Stomach smooth muscle (tissue), 2 donors: Measurements from ENCODE around the gene ADAMTSL1.

Source experiments
- H3K27ac ChIP-seq: one replicate; pipeline ENCODE4 v1.7.0; 2013; ENCODE audit warnings: mild to moderate bottlenecking, low read length, inconsistent platforms
- H3K27me3 ChIP-seq, 2 donors: one replicate each; pipeline ENCODE4 v1.7.0; 2013; ENCODE audit warnings: low read length in 2 of 2; ENCODE audit not compliant: insufficient read depth in 2 of 2, control insufficient read depth in 1 of 2
- H3K36me3 ChIP-seq, 2 donors: one replicate each; pipeline ENCODE4 v1.7.0; 2013; ENCODE audit warnings: low read length in 2 of 2; ENCODE audit not compliant: control insufficient read depth in 2 of 2, insufficient read depth in 2 of 2
- H3K4me1 ChIP-seq: one replicate; pipeline ENCODE4 v1.7.0; 2013; ENCODE audit warnings: low read length; ENCODE audit not compliant: control insufficient read depth, insufficient read depth
- H3K4me3 ChIP-seq, 2 donors: one replicate each; pipeline ENCODE4 v1.7.0; 2013; ENCODE audit warnings: low read length in 2 of 2
- H3K9ac ChIP-seq, 2 donors: one replicate each; pipeline ENCODE4 v1.7.0; 2013; ENCODE audit warnings: low read length in 2 of 2, mild to moderate bottlenecking in 1 of 2
- H3K9me3 ChIP-seq, 2 donors: one replicate each; pipeline ENCODE4 v1.7.0; 2013; ENCODE audit warnings: low read length in 2 of 2; ENCODE audit not compliant: control insufficient read depth in 2 of 2
- donor health status: healthy.
- donor health status: Pancreatic carcinoma.

Gene ADAMTSL1

DNA sequence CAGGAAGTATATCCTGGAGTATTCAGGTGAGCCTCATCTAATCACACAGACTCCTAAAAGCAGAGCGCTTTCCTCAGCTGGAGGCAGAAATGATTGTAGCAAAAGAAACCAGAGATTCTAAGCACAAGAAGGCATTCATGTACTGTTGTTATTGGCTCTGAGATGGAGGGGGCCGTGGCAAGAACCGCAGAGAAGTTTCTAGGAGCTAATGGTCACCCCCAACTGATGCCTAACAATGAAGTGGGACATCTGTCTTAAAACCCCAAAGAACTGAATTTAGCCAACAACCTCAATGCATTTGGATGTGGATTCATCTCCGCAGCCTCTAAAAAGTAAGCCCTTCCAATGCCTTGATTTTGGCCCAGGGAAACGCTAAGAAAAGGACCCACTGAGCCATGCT lies 76.3 kb downstream of the ADAMTSL1 start:
- Histone ChIP-seq H3K9ac (no peak overlapping the region), H3K36me3 (no peaks in the 10 kb centered on the region), H3K9me3 (no peaks in the 10 kb centered on the region), H3K4me3 (no peak overlapping the region), H3K27me3 (no peaks in the 10 kb centered on the region), H3K4me1 (no peaks in the 10 kb centered on the region), H3K27ac (no peak overlapping the region)

GRCh38 chr9:18554244-18554643 lies 80.3 kb downstream of the ADAMTSL1 start:
- no peak overlapping the region for H3K27ac ChIP-seq
- H3K4me3 ChIP-seq = no peak overlapping the region
- no peaks in the 10 kb centered on the region for H3K36me3 ChIP-seq

GRCh38 chr9:18555105-18555883 lies 81.3 kb downstream of the ADAMTSL1 start:
- no peak overlapping the region for H3K27ac ChIP-seq

More at GRCh38 chr9:18554244-18554643, 80.3 kb downstream of the ADAMTSL1 start:
- Histone ChIP-seq H3K9me3 (no peaks in the 10 kb centered on the region), H3K9ac (no peak overlapping the region), H3K4me1 (no peaks in the 10 kb centered on the region), H3K27me3 (no peaks in the 10 kb centered on the region)

GRCh38 chr9:18564018-18564880 lies 90.3 kb downstream of the ADAMTSL1 start:
- H3K27ac ChIP-seq = no peak overlapping the region
- H3K9me3 ChIP-seq = no peaks in the 10 kb centered on the region
- no peaks in the 10 kb centered on the region for H3K4me1 ChIP-seq
- no peaks in the 10 kb centered on the region for H3K36me3 ChIP-seq
- H3K27me3 ChIP-seq = no peaks in the 10 kb centered on the region
- no peak overlapping the region for H3K4me3 ChIP-seq
- no peak overlapping the region for H3K9ac ChIP-seq

More at GRCh38 chr9:18555105-18555883, 81.3 kb downstream of the ADAMTSL1 start:
- no peaks in the 10 kb centered on the region for H3K9me3 ChIP-seq
- H3K4me1 ChIP-seq = no peaks in the 10 kb centered on the region
- no peaks in the 10 kb centered on the region for H3K27me3 ChIP-seq
- H3K4me3 ChIP-seq = no peak overlapping the region
- H3K9ac ChIP-seq = no peak overlapping the region
- H3K36me3 ChIP-seq = no peaks in the 10 kb centered on the region

DNA sequence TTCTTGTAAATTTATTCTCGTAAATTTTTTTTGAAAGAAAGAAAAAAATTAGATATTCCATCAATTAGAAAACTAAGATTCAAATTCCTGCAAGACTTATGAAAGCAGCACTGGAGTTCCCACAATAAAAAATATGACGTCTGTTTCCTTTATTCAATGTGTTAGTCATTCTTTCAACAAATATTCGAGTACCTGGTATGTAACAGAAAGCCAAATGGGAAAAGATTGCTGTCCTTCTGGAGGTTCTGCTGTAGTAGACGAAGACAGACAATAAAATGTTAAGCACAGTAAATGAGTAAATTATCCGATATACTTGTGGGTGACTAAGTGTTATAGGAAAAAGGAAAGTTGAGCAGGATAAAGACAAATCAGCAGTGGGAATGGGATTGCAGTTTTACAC lies 92.2 kb downstream of the ADAMTSL1 start:
- H3K27me3 ChIP-seq = no peaks in the 10 kb centered on the region
- H3K27ac ChIP-seq = no peak overlapping the region
- H3K4me1 ChIP-seq = no peaks in the 10 kb centered on the region
- no peak overlapping the region for H3K9ac ChIP-seq
- no peaks in the 10 kb centered on the region for H3K36me3 ChIP-seq
- no peaks in the 10 kb centered on the region for H3K9me3 ChIP-seq
- no peak overlapping the region for H3K4me3 ChIP-seq

DNA sequence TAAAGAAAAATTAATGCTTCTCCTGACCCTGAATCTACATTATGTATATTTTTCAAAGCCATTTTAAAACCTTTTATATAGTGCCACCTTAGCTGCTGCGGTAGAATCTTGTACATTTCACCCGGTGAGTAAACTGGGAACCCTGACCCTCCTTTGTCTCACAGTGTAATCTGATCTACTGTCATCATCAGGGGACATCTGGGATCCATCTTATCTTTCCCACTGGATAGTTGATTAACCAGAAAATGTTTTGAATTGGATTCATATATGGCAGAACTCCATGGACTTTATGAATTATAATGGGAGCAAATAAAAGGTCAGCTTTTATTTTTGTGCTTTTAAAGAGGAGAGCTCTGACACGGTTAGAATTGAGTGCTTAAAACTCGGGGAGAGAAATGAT lies 95.0 kb downstream of the ADAMTSL1 start:
- H3K36me3 ChIP-seq = no peaks in the 10 kb centered on the region
- no peak overlapping the region for H3K27ac ChIP-seq
- no peak overlapping the region for H3K4me3 ChIP-seq
- H3K4me1 ChIP-seq = no peaks in the 10 kb centered on the region
- no peaks in the 10 kb centered on the region for H3K27me3 ChIP-seq
- H3K9ac ChIP-seq = no peak overlapping the region
- H3K9me3 ChIP-seq = no peaks in the 10 kb centered on the region

DNA sequence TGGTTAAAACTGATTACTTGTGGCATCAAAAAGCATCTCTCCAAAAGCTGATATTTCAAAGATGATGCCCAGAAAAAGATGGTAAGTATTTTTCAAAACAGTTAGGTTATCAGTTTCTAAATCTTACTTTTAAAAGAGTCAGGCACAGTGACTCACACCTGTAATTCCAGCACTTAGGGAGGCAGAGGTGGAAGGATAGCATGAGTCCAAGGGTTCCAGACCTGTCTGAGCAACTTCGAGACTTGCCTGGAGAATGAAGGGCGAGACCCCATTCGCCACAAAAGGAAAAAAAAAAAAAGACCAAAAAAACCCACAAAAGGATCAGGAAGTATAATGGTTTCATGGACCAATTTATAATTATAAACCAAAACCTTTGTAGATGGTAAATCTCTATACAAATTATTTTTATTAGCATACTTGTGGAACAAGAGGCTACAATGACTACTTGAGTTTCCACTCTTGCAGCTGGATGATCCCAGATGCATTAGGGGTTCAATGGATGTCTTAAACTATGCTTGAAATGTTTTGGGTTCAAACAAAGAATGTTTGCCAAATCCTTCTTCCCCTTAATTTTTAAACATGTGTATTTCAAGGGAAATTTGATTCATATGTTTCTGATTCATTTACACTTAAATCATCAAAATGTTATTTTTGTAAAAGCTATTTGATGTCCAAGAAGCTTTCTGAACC lies 96.1 kb downstream of the ADAMTSL1 start:
- no peak overlapping the region for H3K27ac ChIP-seq
- H3K9me3 ChIP-seq = no peaks in the 10 kb centered on the region
- H3K36me3 ChIP-seq = no peaks in the 10 kb centered on the region
- H3K4me1 ChIP-seq = no peaks in the 10 kb centered on the region
- H3K9ac ChIP-seq = no peak overlapping the region
- H3K4me3 ChIP-seq = no peak overlapping the region
- no peaks in the 10 kb centered on the region for H3K27me3 ChIP-seq

GRCh38 chr9:18573021-18573556 lies 99.1 kb downstream of the ADAMTSL1 start:
- H3K4me3 ChIP-seq = no peak overlapping the region
- H3K27me3 ChIP-seq = no peaks in the 10 kb centered on the region
- H3K9ac ChIP-seq = no peak overlapping the region
- H3K9me3 ChIP-seq = no peaks in the 10 kb centered on the region
- H3K36me3 ChIP-seq = no peaks in the 10 kb centered on the region
- no peaks in the 10 kb centered on the region for H3K4me1 ChIP-seq
- H3K27ac ChIP-seq = no peak overlapping the region

DNA sequence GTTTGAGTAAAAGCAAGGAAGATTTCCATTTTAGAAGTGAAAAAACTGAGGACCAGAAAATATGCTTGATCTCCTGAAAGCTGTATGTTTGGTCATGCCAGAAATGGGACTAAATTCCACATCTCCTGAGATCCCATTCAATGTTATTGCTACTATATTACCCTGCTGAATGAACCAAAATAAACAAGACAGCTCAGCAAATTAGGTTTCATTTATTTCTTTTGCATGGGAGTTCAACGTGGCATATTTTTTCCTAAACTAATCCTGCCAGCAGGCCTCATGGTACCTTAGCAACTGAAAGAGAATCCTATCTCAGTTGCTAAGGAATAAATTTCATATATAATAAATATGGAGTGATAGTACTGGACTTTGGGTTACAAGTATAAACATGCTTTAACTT lies 101.7 kb downstream of the ADAMTSL1 start:
- Histone ChIP-seq H3K4me3 (no peak overlapping the region), H3K9me3 (no peaks in the 10 kb centered on the region), H3K9ac (no peak overlapping the region), H3K27ac (no peak overlapping the region), H3K27me3 (no peaks in the 10 kb centered on the region), H3K36me3 (no peaks in the 10 kb centered on the region), H3K4me1 (no peaks in the 10 kb centered on the region)

GRCh38 chr9:18579536-18579935 lies 105.6 kb downstream of the ADAMTSL1 start:
- no peaks in the 10 kb centered on the region for H3K27me3 ChIP-seq
- H3K27ac ChIP-seq = no peak overlapping the region
- no peaks in the 10 kb centered on the region for H3K4me1 ChIP-seq
- H3K9ac ChIP-seq = no peak overlapping the region
- no peak overlapping the region for H3K4me3 ChIP-seq
- no peaks in the 10 kb centered on the region for H3K9me3 ChIP-seq
- no peaks in the 10 kb centered on the region for H3K36me3 ChIP-seq
